HG02938 (cell line): ENCODE measurements around the gene PIKFYVE.
"Not testable (repeated sequence)": the region's sequence is repeated elsewhere in the genome, so short reads cannot be mapped to it uniquely, and the experiment has no call there.

Source experiments
- ATAC-seq: cut with Tn5 transposase; IDR thresholded peaks from one replicate; pipeline ENCODE4 v1.9.1; 2021; ENCODE audit warnings: mild to moderate bottlenecking, moderate library complexity; ENCODE audit not compliant: unreplicated experiment

The PIKFYVE gene

DNA sequence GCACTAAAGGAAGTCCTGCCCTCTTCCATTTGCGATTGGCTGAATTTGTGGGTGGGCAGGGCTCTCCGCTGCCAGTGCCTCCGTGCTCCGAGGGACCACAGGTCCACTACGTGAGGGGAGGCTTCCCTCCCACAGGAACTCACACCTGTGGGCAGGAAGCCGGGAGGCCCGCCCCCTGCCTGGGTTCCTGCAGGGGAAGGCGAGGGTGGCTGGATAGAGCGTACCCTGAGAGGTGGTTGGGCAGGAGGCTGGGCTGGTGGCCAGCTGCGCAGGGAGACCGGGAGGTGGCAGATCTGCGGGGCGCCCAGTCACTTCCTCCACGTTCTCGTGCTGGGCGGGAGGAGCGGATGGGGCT, 93.6 kb downstream of the PIKFYVE start:
- no peak for ATAC-seq

DNA sequence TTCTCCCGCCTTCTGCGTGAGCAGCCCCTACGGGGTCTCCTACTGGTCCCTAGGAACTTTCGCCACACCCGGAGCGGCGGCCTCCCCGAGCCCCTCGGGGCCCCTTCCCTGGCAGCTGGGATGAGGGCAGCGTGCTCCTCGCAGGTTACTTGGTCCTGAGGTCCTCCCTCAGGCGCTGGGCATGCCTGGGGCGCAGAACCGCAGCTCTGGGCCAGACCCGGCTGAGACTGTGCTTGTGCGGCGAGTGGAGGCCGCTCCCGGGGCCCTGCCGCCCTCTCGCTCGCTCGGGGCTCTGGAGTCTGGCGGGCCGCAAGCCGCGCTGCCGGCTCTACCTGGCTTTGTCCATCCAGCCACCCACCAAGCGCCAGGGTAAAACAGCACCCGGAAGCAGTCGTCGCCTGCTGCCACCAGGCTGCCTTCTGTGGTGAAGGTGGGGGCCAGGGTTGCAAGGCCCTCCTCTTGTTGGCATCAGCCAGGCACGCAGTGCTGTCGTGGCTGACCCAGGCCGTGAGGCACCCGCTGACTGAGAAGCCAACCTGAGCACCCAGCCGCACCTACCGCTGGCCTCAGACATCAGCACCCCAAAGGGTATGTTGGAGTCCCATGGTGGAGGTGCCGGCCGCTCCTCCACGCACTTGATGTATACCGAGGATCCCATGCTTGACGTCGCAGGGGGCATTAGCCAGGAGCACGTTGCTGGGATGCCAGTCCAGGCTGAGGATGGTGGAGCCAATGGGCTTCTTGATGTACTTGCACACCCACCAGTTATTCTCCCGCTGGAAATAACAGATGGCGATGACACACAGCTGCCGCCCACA, 94.4 kb downstream of the PIKFYVE start:
- no peak for ATAC-seq

DNA sequence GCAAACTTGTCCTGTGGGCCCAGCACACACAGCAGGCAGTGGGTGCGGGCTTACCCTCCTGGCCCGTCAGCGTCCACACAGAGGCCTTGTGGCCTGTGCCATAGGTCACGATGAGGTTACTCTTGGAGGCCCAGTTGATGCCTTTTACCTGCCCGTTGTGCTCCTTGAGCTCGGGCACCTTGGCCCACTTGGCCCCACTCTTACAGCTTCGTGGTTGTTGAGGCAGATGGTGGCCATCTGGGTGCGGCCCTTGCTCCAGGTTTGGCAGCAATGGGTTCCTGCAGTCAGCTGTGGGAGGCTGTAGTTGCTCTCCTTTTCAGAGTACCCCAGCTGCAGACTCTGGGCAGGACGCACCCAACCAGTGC, 95.0 kb downstream of the PIKFYVE start:
- no peak for ATAC-seq

DNA sequence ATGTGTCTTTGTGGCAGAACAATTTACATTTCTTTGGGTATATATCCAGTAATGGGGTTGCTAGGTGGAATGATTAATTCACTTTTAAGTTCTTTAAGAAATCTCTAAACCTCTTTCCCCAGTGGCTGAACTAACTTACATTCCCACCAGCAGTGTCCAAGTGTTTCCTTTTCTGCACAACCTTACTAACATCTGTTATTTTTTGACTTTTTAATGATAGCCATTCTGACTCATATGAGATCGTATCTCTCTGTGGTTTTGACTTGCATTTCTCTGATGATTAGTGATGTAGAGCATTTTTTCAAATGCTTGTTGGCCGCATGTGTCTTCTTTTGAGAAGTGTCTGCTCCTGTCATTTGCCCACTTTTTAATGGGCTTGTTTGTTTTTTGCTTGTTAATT, 97.4 kb downstream of the PIKFYVE start:
- peak; percentile 60 for ATAC-seq

DNA sequence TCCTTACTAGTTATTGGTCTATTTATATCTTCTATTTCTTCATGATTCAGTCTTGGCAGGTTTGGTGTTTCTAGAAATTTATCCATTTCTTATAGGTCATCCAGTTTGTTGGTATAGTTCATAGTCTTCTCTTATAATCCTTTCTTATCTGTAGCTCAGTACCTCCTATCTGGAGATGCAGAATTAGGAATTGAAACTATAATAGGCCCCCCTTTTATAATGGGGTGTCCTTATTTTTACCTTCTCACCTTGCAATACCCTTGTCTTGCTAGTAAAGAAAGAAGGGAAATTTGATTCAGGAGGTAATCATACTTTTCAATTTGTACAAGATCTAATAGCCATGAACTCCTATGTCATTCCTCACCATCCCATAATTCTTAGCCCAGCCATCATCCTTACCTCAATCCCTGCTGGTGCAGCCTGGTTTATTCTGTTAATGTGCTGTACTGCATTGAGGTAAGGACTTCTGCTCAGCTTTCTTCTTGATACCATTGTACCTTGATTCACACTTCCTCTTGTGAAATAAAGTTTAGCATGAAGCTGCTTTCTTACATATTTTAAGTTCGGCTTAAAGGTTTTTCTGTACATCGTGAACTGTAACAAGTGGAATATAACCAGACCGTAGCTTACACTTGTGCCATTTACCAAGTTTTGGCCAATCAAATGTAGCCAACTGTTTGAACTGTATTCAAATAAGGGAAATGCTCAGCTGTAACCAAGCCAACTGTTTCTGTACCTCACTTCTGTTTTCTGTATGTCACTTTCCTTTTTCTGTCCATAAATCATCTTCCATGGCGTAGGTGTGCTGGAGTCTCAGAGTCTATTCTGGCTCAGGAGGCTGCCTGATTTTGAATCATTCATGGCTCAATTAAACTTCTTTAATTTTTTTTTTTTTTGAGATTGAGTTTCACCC, 100.4 kb downstream of the PIKFYVE start:
- peak; percentile 72 for ATAC-seq

DNA sequence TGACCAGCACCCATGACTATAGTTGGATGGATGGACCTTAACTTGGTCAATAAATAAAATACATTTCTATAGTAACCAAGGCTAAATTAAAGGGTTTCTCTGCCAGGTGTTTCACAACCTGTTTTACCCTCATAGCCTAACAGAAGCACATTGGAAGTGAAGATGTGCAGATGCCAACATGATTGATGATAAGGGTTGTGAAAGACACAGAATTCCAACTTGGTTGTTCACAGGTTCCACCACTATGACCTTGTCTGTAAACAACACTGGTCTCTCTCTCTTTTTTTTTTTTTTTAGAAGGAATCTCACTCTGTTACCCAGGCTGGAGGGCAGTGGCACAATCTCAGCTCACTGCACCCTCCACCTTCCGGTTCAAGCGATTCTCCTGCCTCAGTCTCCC, 103.0 kb downstream of the PIKFYVE start:
- no peak for ATAC-seq

DNA sequence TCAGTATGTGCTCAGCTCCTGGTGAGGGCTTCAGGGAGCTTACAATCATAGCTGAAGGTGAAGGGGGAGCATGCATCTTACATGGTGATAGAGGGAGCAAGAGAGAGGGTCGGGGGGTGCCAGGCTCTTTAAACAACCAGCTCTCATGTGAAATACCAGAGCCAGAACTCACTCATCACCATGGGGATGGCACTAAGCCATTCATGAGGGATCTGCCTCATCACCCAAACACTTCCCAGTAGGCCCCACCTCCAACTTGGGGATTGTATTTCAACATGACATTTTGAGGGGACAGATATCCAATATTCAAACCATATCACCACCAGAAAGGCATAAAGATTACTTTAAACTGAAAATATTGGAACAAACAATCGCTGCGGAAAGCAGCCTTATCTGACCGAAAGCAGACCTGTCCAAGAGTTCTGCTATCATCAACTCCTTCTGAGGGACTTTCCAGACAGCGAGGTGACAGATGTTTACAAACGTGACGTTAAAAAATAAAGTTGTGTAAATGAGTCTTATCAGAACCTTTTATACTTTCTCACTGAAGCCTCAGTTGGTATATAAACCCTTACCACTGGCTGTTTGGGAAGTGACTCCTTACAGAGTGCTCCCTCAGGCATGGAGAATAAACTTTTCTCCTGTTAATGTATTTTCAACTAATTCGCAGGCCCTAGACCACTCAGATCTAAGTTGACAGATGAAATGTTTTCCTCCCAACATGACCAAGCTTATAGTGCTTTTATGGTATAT, 105.0 kb downstream of the PIKFYVE start:
- ATAC-seq: no peak

DNA sequence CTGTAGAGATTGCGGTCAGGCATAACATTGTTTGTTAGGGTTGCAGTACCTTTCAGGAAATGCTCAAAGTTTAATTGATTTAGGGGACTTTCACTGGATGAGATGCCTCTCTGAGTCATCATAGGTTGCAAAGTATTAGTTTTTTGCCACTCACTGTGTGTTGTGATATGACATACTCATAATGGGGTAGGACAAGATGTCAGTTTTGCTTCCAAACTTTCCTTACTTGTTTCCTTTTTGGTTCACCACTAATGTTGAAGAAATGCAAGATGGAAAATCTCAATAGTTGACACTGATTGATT, 105.5 kb downstream of the PIKFYVE start:
- no peak for ATAC-seq

DNA sequence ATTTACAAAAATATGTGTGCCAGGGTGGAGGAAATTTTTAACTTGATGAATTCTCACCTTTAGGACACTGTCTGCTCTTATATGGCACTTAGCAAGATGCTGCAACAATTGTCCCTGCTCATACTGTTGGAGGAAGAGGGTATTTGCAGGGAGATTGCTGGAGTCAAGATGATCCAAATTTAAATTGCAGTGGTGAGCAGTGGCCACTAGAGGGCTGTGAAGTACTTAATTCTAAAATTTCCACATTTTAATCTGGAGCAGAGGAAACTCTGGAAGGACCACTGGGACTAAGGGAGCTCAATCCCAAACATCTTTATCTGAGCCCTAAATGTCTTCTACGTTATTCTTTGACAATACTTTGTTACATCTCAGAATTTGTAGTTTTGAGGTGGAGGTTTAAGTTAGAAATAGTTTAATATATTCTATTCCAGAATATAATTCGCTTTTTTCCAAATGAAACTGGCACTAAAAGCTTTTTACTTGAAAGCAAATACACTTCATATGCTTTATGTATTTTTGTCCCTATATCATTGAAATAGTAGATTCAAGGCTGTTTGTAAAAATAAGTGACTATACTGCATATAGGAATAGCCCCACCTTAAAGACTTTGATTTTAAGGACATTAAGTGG, 107.5 kb downstream of the PIKFYVE start:
- ATAC-seq: no peak

DNA sequence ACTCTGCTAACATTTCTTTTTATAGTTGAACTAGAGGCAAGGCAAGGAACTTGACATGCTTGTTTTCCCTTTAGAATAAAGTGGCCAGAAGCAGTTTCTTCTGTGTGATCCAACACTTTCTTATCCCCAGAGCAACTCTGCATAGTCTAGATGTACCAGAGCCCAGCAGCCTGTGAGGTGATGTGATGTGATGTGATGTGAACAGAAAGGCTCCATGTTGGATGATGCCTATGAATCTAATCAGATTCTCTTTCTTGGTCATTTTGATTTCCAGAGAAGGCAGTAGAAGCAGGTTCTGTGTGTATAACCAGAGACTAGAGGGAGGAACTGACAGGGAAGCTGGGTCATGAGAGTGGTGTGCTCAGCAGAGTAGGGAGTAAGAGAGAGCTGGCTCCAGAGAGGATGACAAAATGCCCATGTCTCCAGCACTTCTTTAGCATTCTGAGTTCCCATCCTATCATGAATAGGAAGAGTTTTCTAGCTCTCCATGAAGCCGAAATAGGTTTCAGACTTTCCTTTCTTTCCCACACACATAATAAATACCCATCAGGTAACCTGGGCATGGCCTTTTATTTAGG, 109.5 kb downstream of the PIKFYVE start:
- no peak for ATAC-seq

DNA sequence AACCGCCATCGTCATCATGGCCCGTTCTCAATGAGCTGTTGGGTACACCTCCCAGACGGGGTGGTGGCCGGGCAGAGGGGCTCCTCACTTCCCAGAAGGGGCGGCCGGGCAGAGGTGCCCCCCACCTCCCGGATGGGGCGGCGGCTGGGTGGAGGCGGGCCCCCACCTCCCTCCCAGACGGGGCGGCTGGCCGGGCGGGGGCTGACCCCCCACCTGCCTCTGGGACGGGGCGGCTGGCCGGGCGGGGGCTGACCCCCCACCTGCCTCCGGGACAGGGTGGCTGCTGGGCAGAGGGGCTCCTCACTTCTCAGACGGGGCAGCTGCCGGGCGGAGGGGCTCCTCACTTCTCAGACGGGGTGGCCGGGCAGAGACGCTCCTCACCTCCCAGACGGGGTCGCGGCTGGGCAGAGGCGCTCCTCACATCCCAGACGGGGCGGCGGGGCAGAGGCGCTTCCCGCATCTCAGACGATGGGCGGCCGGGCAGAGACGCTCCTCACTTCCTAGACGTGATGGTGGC, 111.3 kb downstream of the PIKFYVE start:
- ATAC-seq: not testable (repeated sequence)

DNA sequence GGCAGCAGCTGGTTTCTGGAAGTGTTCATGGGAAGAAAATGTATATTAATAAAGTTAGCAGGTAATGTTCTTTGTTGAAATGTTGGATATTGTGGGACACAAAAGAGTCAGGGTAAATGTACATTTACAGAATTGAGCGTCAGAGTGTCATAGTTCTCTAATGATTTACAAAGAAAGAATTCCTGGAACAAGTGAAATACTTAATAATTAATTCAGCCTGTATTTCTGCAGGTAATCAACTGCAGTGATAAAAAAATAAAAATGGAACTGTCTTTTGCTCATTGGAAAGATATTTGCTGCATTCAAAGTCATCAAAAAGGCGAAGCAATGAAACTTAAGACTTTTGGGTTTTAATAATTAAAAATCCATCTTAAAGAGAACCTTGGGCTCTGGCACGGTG, 113.1 kb downstream of the PIKFYVE start:
- ATAC-seq: no peak

DNA sequence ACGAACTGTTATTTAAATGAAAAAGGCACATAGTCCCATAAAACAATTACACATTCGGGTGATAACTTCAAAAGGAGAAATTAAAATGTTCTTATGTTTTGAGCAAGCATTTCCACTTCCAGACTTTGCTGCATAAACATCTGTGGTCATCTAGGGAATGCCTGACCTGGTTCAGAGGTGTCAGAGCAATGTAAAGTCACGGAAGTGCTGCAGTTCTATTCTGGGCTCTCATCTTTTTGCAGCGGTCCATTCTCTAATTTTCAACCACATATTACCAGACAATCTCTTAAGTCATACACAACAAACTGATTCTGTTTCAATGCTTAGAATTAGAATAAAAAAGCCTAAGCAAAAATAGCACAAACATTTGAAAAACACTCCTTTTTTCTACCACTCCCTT, 118.6 kb downstream of the PIKFYVE start:
- ATAC-seq: no peak

DNA sequence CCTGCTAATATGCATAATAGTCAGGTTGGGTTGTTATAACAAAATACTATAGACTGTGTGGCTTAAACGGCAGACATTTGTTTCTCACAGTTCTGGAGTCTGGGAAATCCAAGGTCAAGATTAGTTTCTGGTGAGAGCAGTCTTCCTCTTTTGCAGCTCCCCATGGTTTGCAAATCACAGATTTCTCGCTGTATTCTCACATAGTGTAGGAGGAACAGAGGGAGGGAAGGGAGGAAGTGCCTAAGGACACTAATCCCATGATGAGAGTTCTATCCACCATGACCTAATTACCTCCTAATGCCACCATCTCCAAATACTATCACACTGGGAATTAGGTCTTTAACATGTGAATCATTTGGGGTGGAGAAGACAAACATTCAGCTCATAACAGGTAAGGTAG, 120.5 kb downstream of the PIKFYVE start:
- ATAC-seq: no peak

DNA sequence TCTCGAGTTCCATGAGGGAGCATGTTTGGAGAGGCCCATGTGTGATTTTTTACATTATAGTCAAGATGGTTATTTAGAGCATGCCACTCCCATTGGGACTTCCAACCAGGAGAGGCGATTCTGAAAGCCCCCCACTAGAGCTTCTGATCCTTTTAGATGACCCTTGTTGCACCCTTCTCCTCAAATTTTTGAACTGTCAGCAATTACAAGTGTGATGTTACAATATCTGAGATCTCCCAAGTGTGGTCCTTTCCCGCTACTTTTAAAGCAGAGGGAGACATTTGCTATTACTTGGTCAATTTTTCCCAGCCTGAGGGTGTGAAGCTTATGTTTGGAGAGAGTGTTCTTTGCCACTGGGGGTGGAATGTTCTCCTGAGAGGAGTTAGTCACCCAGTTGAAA, 123.9 kb downstream of the PIKFYVE start:
- no peak for ATAC-seq

DNA sequence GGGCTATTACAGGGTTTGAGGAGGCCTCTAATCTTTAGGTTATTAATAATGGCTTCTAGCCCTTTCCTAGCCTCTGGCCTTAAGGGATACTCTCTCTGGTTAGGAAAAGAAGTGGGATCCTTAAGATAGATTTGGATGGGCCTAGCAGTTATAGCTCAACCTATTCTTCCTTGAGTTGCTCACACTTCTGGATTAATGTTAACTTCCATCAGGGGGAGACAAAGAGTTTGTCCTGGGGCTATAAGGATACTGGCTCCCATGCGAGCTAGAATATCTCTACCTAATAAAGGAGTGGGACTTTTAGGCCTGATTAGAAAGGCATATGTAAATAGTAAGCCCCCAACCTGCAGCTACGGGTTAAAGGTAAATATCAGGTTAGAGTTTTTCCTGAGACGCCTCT, 126.2 kb downstream of the PIKFYVE start:
- no peak for ATAC-seq

DNA sequence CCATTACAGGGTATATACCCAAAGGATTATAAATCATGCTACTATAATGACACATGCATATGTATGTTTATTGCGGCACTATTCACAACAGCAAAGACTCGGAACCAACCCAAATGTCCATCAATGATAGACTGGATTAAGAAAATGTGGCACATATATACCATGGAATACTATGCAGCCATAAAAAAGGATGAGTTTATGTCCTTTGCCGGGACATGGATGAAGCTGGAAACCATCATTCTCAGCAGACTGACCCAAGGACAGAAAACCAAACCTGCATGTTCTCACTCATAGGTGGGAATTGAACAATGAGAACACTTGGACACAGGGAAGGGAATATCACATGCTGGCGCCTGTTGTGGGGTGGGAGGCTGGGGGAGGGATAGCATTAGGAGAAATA, 130.7 kb downstream of the PIKFYVE start:
- ATAC-seq: not testable (repeated sequence)

DNA sequence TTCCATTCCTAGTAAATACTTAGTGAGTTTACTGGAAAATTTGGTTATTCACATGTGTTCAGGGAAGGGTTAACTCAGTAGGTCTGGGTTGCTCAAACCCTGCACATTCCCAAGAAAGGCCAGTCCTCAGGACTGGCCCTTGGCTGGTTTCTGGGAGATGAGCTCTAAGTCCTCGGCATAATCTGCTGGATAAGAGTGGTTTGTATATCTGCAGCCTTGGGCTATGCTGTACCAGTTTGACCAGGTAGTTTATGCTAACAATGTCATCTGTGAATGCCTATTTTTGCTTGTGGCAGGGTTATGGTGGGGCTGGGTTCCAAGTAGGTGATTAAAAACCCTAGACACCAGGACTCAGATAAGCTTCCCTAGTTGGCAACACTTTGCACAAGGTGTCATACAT, 133.1 kb downstream of the PIKFYVE start:
- ATAC-seq: no peak

DNA sequence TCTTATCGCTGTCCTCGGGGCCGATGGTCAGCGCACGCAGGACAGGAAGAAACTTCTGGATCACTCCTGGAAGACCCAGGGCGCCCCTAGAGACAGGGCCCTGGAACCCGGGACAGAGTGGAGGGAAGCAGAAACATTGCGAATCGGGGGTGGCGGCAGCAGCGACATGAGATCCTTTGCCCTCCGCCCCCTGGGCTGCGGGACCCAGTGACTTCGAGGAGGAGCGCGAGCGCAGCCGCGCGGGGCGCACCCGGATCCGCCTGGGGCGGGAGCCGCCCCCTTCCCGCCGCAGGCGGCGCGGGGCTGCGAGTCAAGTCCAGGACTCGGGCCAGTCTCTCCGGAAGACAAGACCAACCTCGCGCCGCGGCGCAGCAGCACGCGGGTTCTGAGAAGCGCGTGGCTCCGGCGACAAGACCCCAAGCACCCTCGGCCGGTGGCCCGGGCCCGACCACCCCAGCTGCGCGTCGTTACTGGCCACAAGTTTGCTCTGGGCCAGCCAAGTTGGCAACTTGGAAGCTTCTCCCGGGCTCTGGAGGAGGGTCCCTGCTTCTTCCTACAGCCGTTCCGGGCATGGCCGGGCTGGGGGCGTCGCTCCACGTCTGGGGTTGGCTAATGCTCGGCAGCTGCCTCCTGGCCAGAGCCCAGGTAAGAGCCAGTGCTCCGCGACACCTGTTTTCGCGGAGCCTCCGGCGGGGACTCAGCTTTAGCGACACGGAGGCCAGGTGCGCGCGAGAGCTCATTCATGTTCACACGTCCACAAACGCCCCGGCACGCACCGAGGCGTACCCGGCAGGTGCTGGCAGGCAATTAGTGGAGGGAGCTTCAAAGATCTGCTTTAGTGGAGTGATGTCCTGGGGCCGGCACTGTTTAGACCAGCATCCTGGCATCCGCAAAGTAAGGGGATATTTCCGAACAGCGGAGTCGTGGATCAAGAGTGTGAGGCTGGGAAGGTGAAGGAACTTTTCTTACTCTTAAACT, 140.7 kb downstream of the PIKFYVE start, which contains the start of gene PTH2R:
PTH2R (plus strand) TSS at position 319 of the 978 bp plus-strand sequence; CDS start at position 571, 252 bp downstream.
- ATAC-seq: no peak
